Neural progenitor cell (in vitro differentiated cells): ENCODE data around the gene OLFM1. TPM values are rescaled to one million over a fixed set of nuclear protein-coding genes. Genes with fewer than 3 reads are reported as not detected.

Experiments used
- DNase-seq: peaks from one replicate; pipeline ENCODE4 v3.0.0-alpha.2; 2016; ENCODE audit warnings: low spot score
- H2AFZ ChIP-seq: fragments of 200-600 bp; sonication (generic); replicated peaks from 2 replicates; pipeline ENCODE4 v1.6.1; 2016; ENCODE audit warnings: antibody characterized with exemption
- H3F3A ChIP-seq: fragments of 200-600 bp; sonication (generic); 2 replicates; pipeline ENCODE4 v1.6.1; 2016; ENCODE audit warnings: antibody characterized with exemption, low read depth
- H3K27ac ChIP-seq: fragments of 200-600 bp; sonication (generic); 2 replicates; pipeline ENCODE4 v1.5.1; 2016; ENCODE audit warnings: mild to moderate bottlenecking
- H3K27me3 ChIP-seq: fragments of 200-600 bp; sonication (generic); 2 replicates; pipeline ENCODE4 v1.6.1; 2016; ENCODE audit warnings: mild to moderate bottlenecking, moderate library complexity
- H3K36me3 ChIP-seq: fragments of 200-600 bp; sonication (generic); 2 replicates; pipeline ENCODE4 v1.5.1; 2016
- H3K4me1 ChIP-seq: fragments of 200-600 bp; sonication (generic); 2 replicates; pipeline ENCODE4 v1.6.1; 2016; ENCODE audit warnings: mixed run types
- H3K4me2 ChIP-seq: fragments of 200-600 bp; sonication (generic); 2 replicates; pipeline ENCODE4 v1.6.1; 2016
- H3K4me3 ChIP-seq: fragments of 200-600 bp; sonication (generic); 2 replicates; pipeline ENCODE4 v1.5.1; 2016
- H3K79me2 ChIP-seq: fragments of 200-600 bp; sonication (generic); 2 replicates; pipeline ENCODE4 v1.6.1; 2016; ENCODE audit warnings: low read depth
- H3K9ac ChIP-seq: fragments of 200-600 bp; sonication (generic); 2 replicates; pipeline ENCODE4 v1.6.1; 2016
- H3K9me3 ChIP-seq: fragments of 200-600 bp; sonication (generic); 2 replicates; pipeline ENCODE4 v1.5.1; 2016; ENCODE audit warnings: low read depth
- H4K20me1 ChIP-seq: fragments of 200-600 bp; sonication (generic); 2 replicates; pipeline ENCODE4 v1.6.1; 2016; ENCODE audit warnings: low read depth
- H3K27ac Mint-ChIP-seq: 3 replicates; pipeline ENCODE4 v1.8.0; 2021; ENCODE audit warnings: mixed read lengths
- H3K27me3 Mint-ChIP-seq: 2 replicates; pipeline ENCODE4 v1.8.0; 2022; ENCODE audit warnings: low read depth, mild to moderate bottlenecking, inconsistent platforms, moderate library complexity, mixed read lengths; ENCODE audit not compliant: insufficient read depth
- H3K36me3 Mint-ChIP-seq: 3 replicates; pipeline ENCODE4 v1.8.0; 2021; ENCODE audit warnings: mixed read lengths
- H3K4me1 Mint-ChIP-seq: 3 replicates; pipeline ENCODE4 v1.8.0; 2021; ENCODE audit warnings: mixed read lengths
- H3K4me3 Mint-ChIP-seq: 3 replicates; pipeline ENCODE4 v1.8.0; 2021; ENCODE audit warnings: mild to moderate bottlenecking, moderate library complexity, mixed read lengths
- H3K9me3 Mint-ChIP-seq: 3 replicates; pipeline ENCODE4 v1.8.0; 2020; ENCODE audit warnings: mixed read lengths
- CTCF ChIP-seq: fragments of 200-600 bp; sonication (generic); IDR thresholded peaks from 2 replicates; pipeline ENCODE4 v1.5.1; 2017; ENCODE audit warnings: antibody characterized with exemption, mild to moderate bottlenecking
- EZH2 ChIP-seq: fragments of 200-600 bp; sonication (generic); IDR thresholded peaks from 2 replicates; pipeline ENCODE4 v1.6.1; 2017; ENCODE audit warnings: antibody characterized with exemption, mild to moderate bottlenecking, moderate library complexity
- EZH2phosphoT487 ChIP-seq: fragments of 200-600 bp; sonication (generic); IDR thresholded peaks from 2 replicates; pipeline ENCODE4 v1.6.1; 2017; ENCODE audit warnings: antibody characterized with exemption
- total RNA-seq: library from RNA; depleted of rRNA; stranded (reverse); fragments of >200 nt; gene quantifications from 2 replicates; pipeline ENCODE4 v1.2.3, GENCODE V29; 2015; ENCODE audit warnings: low replicate concordance

OLFM1 gene
- total RNA-seq, 1 donor from 2014 or later, result 4.0 TPM

GRCh38 chr9:135068776-135069415, 18.6 kb upstream of the OLFM1 start:
- Mint-ChIP-seq H3K4me3 (no peak overlapping the region), H3K27me3 (peaks cover 12% of the 10 kb centered on the region), H3K4me1 (peaks cover 24% of the 10 kb centered on the region), H3K27ac (no peak overlapping the region), H3K36me3 (peaks cover 4% of the 10 kb centered on the region), H3K9me3 (peaks cover 7% of the 10 kb centered on the region)
- Histone ChIP-seq H4K20me1 (no peaks in the 10 kb centered on the region), H3K36me3 (no peaks in the 10 kb centered on the region), H3K27me3 (peaks cover 4% of the 10 kb centered on the region), H3K79me2 (no peaks in the 10 kb centered on the region), H3K4me2 (no peak overlapping the region), H3F3A (peaks cover 8% of the 10 kb centered on the region), H3K4me1 (peaks cover 13% of the 10 kb centered on the region), H2AFZ (no peak overlapping the region), H3K9ac (no peak overlapping the region), H3K27ac (no peak overlapping the region), H3K4me3 (no peak overlapping the region), H3K9me3 (no peaks in the 10 kb centered on the region)
- DNase-seq, result no peak
- no peak for TF ChIP-seq EZH2
- TF ChIP-seq CTCF, result no peak
- no peak for TF ChIP-seq EZH2phosphoT487

- no peaks in the 10 kb centered on the region for H3K79me2 ChIP-seq
- peak overlapping the region; percentile 73 for H3K4me2 ChIP-seq
- Mint-ChIP-seq H3K27ac (no peak overlapping the region), H3K9me3 (peaks cover under 1% of the 10 kb centered on the region), H3K4me1 (peaks cover 24% of the 10 kb centered on the region), H3K27me3 (peaks cover 14% of the 10 kb centered on the region), H3K36me3 (no peaks in the 10 kb centered on the region), H3K4me3 (no peak overlapping the region)
- no peak overlapping the region for H2AFZ ChIP-seq
- peak; percentile 17 for DNase-seq
- H3K27me3 ChIP-seq, result peaks cover 12% of the 10 kb centered on the region
- no peak overlapping the region for H3K9ac ChIP-seq
- H3K9me3 ChIP-seq, result no peaks in the 10 kb centered on the region
- H3K36me3 ChIP-seq, result no peaks in the 10 kb centered on the region
- no peak overlapping the region for H3K27ac ChIP-seq
- no peak for TF ChIP-seq EZH2phosphoT487
- no peak for TF ChIP-seq EZH2
- TF ChIP-seq CTCF, result no peak
- H3K4me1 ChIP-seq, result peaks cover 13% of the 10 kb centered on the region
- no peaks in the 10 kb centered on the region for H4K20me1 ChIP-seq
- no peak overlapping the region for H3K4me3 ChIP-seq
- H3F3A ChIP-seq, result peaks cover 8% of the 10 kb centered on the region
These were observed 17.8 kb upstream of the OLFM1 start for GRCh38 chr9:135069558-135070197.

- H3K27me3 Mint-ChIP-seq, result peaks cover 17% of the 10 kb centered on the region
- peak; percentile 87 for DNase-seq
- peak overlapping the region; percentile 73 for H3K4me2 ChIP-seq
- H3K36me3 Mint-ChIP-seq, result no peaks in the 10 kb centered on the region
- H3K27ac ChIP-seq, result no peak overlapping the region
- peaks cover 8% of the 10 kb centered on the region for H3F3A ChIP-seq
- H3K36me3 ChIP-seq, result no peaks in the 10 kb centered on the region
- TF ChIP-seq CTCF (no peak), EZH2 (no peak), EZH2phosphoT487 (no peak)
- peaks cover 13% of the 10 kb centered on the region for H3K4me1 ChIP-seq
- H3K9me3 Mint-ChIP-seq, result no peaks in the 10 kb centered on the region
- H3K27ac Mint-ChIP-seq, result peak overlapping the region; percentile 83
- H3K4me3 ChIP-seq, result no peak overlapping the region
- H3K9me3 ChIP-seq, result no peaks in the 10 kb centered on the region
- H3K4me3 Mint-ChIP-seq, result peak overlapping the region; percentile 58
- peaks cover 18% of the 10 kb centered on the region for H3K27me3 ChIP-seq
- H3K9ac ChIP-seq, result no peak overlapping the region
- H4K20me1 ChIP-seq, result no peaks in the 10 kb centered on the region
- H3K4me1 Mint-ChIP-seq, result peaks cover 27% of the 10 kb centered on the region
- no peaks in the 10 kb centered on the region for H3K79me2 ChIP-seq
- no peak overlapping the region for H2AFZ ChIP-seq
These were observed 17.1 kb upstream of the OLFM1 start for GRCh38 chr9:135070198-135070951.
